GM06990 (cell line): ENCODE results near the gene BSCL2.
"Not testable (repeated sequence)": the region's sequence is repeated elsewhere in the genome, so short reads cannot be mapped to it uniquely, and the experiment has no call there.

Experiments used
- DNase-seq: peaks from one replicate; pipeline ENCODE4 v3.0.0-alpha.2; 2011; ENCODE audit not compliant: insufficient read length; ENCODE audit errors: extremely low read depth
- H3K27me3 ChIP-seq: replicated peaks from 2 replicates; pipeline ENCODE4 v1.6.0; 2011; ENCODE audit warnings: low read length; ENCODE audit not compliant: control insufficient read depth, insufficient read depth
- H3K36me3 ChIP-seq: 2 replicates; pipeline ENCODE4 v1.5.1; 2011; ENCODE audit warnings: low read length; ENCODE audit not compliant: control insufficient read depth, insufficient read depth
- H3K4me3 ChIP-seq: replicated peaks from 2 replicates; pipeline ENCODE4 v1.5.1; 2011; ENCODE audit warnings: low read depth, mild to moderate bottlenecking, control low read depth, low read length
- CTCF ChIP-seq: IDR thresholded peaks from 2 replicates; pipeline ENCODE4 v1.5.1; 2011; ENCODE audit warnings: low read length, control low read depth, mild to moderate bottlenecking, inconsistent platforms; ENCODE audit not compliant: insufficient read depth, poor library complexity, severe bottlenecking

Gene BSCL2

GRCh38 chr11:62677714-62678113, 29.5 kb downstream of the BSCL2 start:
- Histone ChIP-seq H3K36me3 (peaks cover 7% of the 10 kb centered on the region), H3K4me3 (peak overlapping the region; percentile 95), H3K27me3 (no peaks in the 10 kb centered on the region)
- no peak for DNase-seq
- no peak for TF ChIP-seq CTCF

GRCh38 chr11:62677156-62677555, 30.1 kb downstream of the BSCL2 start:
- no peak for DNase-seq
- Histone ChIP-seq H3K36me3 (peaks cover 7% of the 10 kb centered on the region), H3K27me3 (no peaks in the 10 kb centered on the region), H3K4me3 (no peak overlapping the region)
- TF ChIP-seq CTCF, result no peak

GRCh38 chr11:62676698-62677097, 30.5 kb downstream of the BSCL2 start:
- H3K4me3 ChIP-seq, result no peak overlapping the region
- DNase-seq, result no peak
- no peaks in the 10 kb centered on the region for H3K27me3 ChIP-seq
- TF ChIP-seq CTCF, result no peak
- peaks cover 7% of the 10 kb centered on the region for H3K36me3 ChIP-seq

GRCh38 chr11:62675415-62675814, 31.8 kb downstream of the BSCL2 start:
- not testable (repeated sequence) for H3K27me3 ChIP-seq, H3K4me3 ChIP-seq, DNase-seq, H3K36me3 ChIP-seq

- TF ChIP-seq CTCF, result no peak
- DNase-seq, result no peak
- H3K27me3 ChIP-seq, result no peaks in the 10 kb centered on the region
- H3K4me3 ChIP-seq, result no peak overlapping the region
- H3K36me3 ChIP-seq, result peaks cover 7% of the 10 kb centered on the region
These were observed 34.1 kb downstream of the BSCL2 start for GRCh38 chr11:62673196-62673525.

GRCh38 chr11:62671608-62672389, 35.4 kb downstream of the BSCL2 start, which contains the start of the genes LBHD1 and UQCC3:
Gene LBHD1 (minus strand): TSS chr11:62672267. CDS start chr11:62670031, 2,236 bp downstream.
Gene UQCC3 (plus strand): TSS chr11:62671673. CDS start chr11:62671746, 73 bp downstream.
- DNase-seq, result peak; percentile 87
- Histone ChIP-seq H3K27me3 (no peaks in the 10 kb centered on the region), H3K36me3 (peaks cover 6% of the 10 kb centered on the region), H3K4me3 (peak within 1 kb of the TSS; percentile 91)
- no peak for TF ChIP-seq CTCF
